GM20431 (cell line): Measurements from ENCODE around the gene NHLRC2.
"Not testable (repeated sequence)": the region's sequence is repeated elsewhere in the genome, so short reads cannot be mapped to it uniquely, and the experiment has no call there.

ENCODE experiments used
- in situ Hi-C: fragments of 300-500 bp; cut with MseI, MboI; formaldehyde crosslinking; loops from one replicate; pipeline ENCODE4 v1.15.0; 2020; ENCODE audit warnings: low sequenced_read_pairs; ENCODE audit not compliant: unreplicated experiment

Gene NHLRC2

GRCh38 chr10:113932854-113933253, 78.4 kb downstream of the NHLRC2 start:
- in situ Hi-C loops: no loop called here

- in situ Hi-C loops: no loop called here
Measured at GRCh38 chr10:113933894-113934532, 79.6 kb downstream of the NHLRC2 start.

GRCh38 chr10:113937258-113937657, 82.8 kb downstream of the NHLRC2 start:
- in situ Hi-C loops: no loop called here

- in situ Hi-C loops: no loop called here
Measured at GRCh38 chr10:113937756-113938155, 83.3 kb downstream of the NHLRC2 start.

GRCh38 chr10:113939212-113939860, 84.9 kb downstream of the NHLRC2 start:
- in situ Hi-C loops: no loop called here

- in situ Hi-C loops: no loop called here
Measured at GRCh38 chr10:113941140-113941539, 86.7 kb downstream of the NHLRC2 start.

GRCh38 chr10:113943196-113943595, 88.7 kb downstream of the NHLRC2 start:
- in situ Hi-C loops: not testable (repeated sequence)

- in situ Hi-C loops: no loop called here
Measured at GRCh38 chr10:113945075-113945686, 90.7 kb downstream of the NHLRC2 start.

GRCh38 chr10:113945687-113946085, 91.2 kb downstream of the NHLRC2 start:
- in situ Hi-C loops: no loop called here

GRCh38 chr10:113947184-113948041, 93.0 kb downstream of the NHLRC2 start:
- in situ Hi-C loops: no loop called here

GRCh38 chr10:113948048-113948447, 93.6 kb downstream of the NHLRC2 start:
- in situ Hi-C loops: no loop called here

GRCh38 chr10:113950268-113950667, 95.8 kb downstream of the NHLRC2 start:
- in situ Hi-C loops: no loop called here

- in situ Hi-C loops: no loop called here
Measured at GRCh38 chr10:113953505-113954272, 99.2 kb downstream of the NHLRC2 start.

GRCh38 chr10:113954409-113954808, 99.9 kb downstream of the NHLRC2 start:
- in situ Hi-C loops: no loop called here

GRCh38 chr10:113957013-113957412, 102.6 kb downstream of the NHLRC2 start:
- in situ Hi-C loops: no loop called here

GRCh38 chr10:113958631-113959382, 104.3 kb downstream of the NHLRC2 start:
- in situ Hi-C loops: no loop called here

GRCh38 chr10:113959383-113959760, 104.9 kb downstream of the NHLRC2 start:
- in situ Hi-C loops: no loop called here

- in situ Hi-C loops: no loop called here
Measured at GRCh38 chr10:113960617-113961181, 106.2 kb downstream of the NHLRC2 start.
